ENCODE data around the gene OR6J1. TPM values are rescaled to one million over a fixed set of nuclear protein-coding genes. Genes with fewer than 3 reads are reported as not detected.
"Not testable (repeated sequence)": the region's sequence is repeated elsewhere in the genome, so short reads cannot be mapped to it uniquely, and the experiment has no call there.

The OR6J1 gene
- total and polyA plus RNA-seq, 4 donors, result not detected

- not testable (repeated sequence) for H3K4me3 ChIP-seq (ENCODE audit: low read depth in 1 of 3, low read length in 3 of 3); H3K4me1 ChIP-seq (ENCODE audit: control insufficient read depth in 4 of 4, insufficient read depth in 4 of 4, low read length in 3 of 4); H3K27me3 ChIP-seq (ENCODE audit: control insufficient read depth in 4 of 4, insufficient read depth in 4 of 4, low read length in 3 of 4); H3K9me3 ChIP-seq (ENCODE audit: control insufficient read depth in 4 of 4, low read length in 3 of 4); H3K36me3 ChIP-seq (ENCODE audit: control insufficient read depth in 4 of 4, insufficient read depth in 3 of 4, low read depth in 1 of 4, low read length in 3 of 4); H3K27ac ChIP-seq (ENCODE audit: low read depth in 1 of 2, low read length in 2 of 2); DNase-seq (ENCODE audit: low spot score); H3K9ac ChIP-seq (ENCODE audit: low read depth in 1 of 2, low read length in 2 of 2)
- 76% methylated on average over 3 of the region's 3 CpGs for WGBS
Observed at GRCh38 chr14:22683428-22683827, 39.3 kb upstream of the OR6J1 start.

GRCh38 chr14:22678221-22678620, 34.1 kb upstream of the OR6J1 start:
- Histone ChIP-seq H3K27me3 (ENCODE audit: control insufficient read depth in 4 of 4, insufficient read depth in 4 of 4, low read length in 3 of 4) (no peaks in the 10 kb centered on the region), H3K36me3 (ENCODE audit: control insufficient read depth in 4 of 4, insufficient read depth in 3 of 4, low read depth in 1 of 4, low read length in 3 of 4) (no peaks in the 10 kb centered on the region), H3K9ac (ENCODE audit: low read depth in 1 of 2, low read length in 2 of 2) (no peak overlapping the region), H3K9me3 (ENCODE audit: control insufficient read depth in 4 of 4, low read length in 3 of 4) (no peaks in the 10 kb centered on the region), H3K27ac (ENCODE audit: low read depth in 1 of 2, low read length in 2 of 2) (no peak overlapping the region), H3K4me1 (ENCODE audit: control insufficient read depth in 4 of 4, insufficient read depth in 4 of 4, low read length in 3 of 4) (no peaks in the 10 kb centered on the region), H3K4me3 (ENCODE audit: low read depth in 1 of 3, low read length in 3 of 3) (no peak overlapping the region)
- TF ChIP-seq TAF1 (conservative IDR thresholded peaks at IDR 0.05) (no peak), GABPA (IDR thresholded peaks at IDR 0.05 in 1 of 2, conservative IDR thresholded peaks at IDR 0.05 in 1 of 2) (no peak), NR2F2 (IDR thresholded peaks at IDR 0.05) (no peak), RXRA (IDR thresholded peaks at IDR 0.05) (no peak), YY1 (IDR thresholded peaks at IDR 0.05) (no peak), ATF3 (IDR thresholded peaks at IDR 0.05) (no peak), MAX (IDR thresholded peaks at IDR 0.05) (no peak), RAD21 (IDR thresholded peaks at IDR 0.05) (no peak), ZBTB33 (IDR thresholded peaks at IDR 0.05) (no peak), EGR1 (IDR thresholded peaks at IDR 0.05; ENCODE audit: low read depth in 2 of 2) (no peak), FOXA2 (IDR thresholded peaks at IDR 0.05) (no peak), REST (IDR thresholded peaks at IDR 0.05) (no peak), JUND (IDR thresholded peaks at IDR 0.05) (no peak), CTCF (IDR thresholded peaks at IDR 0.05; ENCODE audit: low read depth, low read length, missing input control) (no peak), SP1 (IDR thresholded peaks at IDR 0.05) (no peak), HNF4G (IDR thresholded peaks at IDR 0.05) (no peak), HNF4A (conservative IDR thresholded peaks at IDR 0.05) (no peak), FOXA1 (IDR thresholded peaks at IDR 0.05) (no peak)
- no peak for DNase-seq (ENCODE audit: low spot score)
- 88% methylated on average over 2 of the region's 2 CpGs for WGBS

- not testable (repeated sequence) for H3K36me3 ChIP-seq (ENCODE audit: control insufficient read depth in 4 of 4, insufficient read depth in 3 of 4, low read depth in 1 of 4, low read length in 3 of 4); DNase-seq (ENCODE audit: low spot score)
- 65% methylated on average over 2 of the region's 2 CpGs for WGBS
Observed at GRCh38 chr14:22677551-22677950, 33.4 kb upstream of the OR6J1 start.

More at GRCh38 chr14:22677551-22677950, 33.4 kb upstream of the OR6J1 start:
- H3K9ac ChIP-seq (ENCODE audit: low read depth in 1 of 2, low read length in 2 of 2); H3K27me3 ChIP-seq (ENCODE audit: control insufficient read depth in 4 of 4, insufficient read depth in 4 of 4, low read length in 3 of 4); H3K4me1 ChIP-seq (ENCODE audit: control insufficient read depth in 4 of 4, insufficient read depth in 4 of 4, low read length in 3 of 4); H3K4me3 ChIP-seq (ENCODE audit: low read depth in 1 of 3, low read length in 3 of 3); H3K27ac ChIP-seq (ENCODE audit: low read depth in 1 of 2, low read length in 2 of 2); H3K9me3 ChIP-seq (ENCODE audit: control insufficient read depth in 4 of 4, low read length in 3 of 4): not testable (repeated sequence)
